NCI-H524 treated with DMSO at 0.1 percent for 48 hours (cell line): ENCODE results near the gene GAL3ST1.
"Not testable (repeated sequence)": the region's sequence is repeated elsewhere in the genome, so short reads cannot be mapped to it uniquely, and the experiment has no call there.

ENCODE experiments used
- DNase-seq: peaks from one replicate; lab custom pipeline; 2025; lab: John Stamatoyannopoulos, UW

GAL3ST1 gene, protein sequence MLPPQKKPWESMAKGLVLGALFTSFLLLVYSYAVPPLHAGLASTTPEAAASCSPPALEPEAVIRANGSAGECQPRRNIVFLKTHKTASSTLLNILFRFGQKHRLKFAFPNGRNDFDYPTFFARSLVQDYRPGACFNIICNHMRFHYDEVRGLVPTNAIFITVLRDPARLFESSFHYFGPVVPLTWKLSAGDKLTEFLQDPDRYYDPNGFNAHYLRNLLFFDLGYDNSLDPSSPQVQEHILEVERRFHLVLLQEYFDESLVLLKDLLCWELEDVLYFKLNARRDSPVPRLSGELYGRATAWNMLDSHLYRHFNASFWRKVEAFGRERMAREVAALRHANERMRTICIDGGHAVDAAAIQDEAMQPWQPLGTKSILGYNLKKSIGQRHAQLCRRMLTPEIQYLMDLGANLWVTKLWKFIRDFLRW

DNA sequence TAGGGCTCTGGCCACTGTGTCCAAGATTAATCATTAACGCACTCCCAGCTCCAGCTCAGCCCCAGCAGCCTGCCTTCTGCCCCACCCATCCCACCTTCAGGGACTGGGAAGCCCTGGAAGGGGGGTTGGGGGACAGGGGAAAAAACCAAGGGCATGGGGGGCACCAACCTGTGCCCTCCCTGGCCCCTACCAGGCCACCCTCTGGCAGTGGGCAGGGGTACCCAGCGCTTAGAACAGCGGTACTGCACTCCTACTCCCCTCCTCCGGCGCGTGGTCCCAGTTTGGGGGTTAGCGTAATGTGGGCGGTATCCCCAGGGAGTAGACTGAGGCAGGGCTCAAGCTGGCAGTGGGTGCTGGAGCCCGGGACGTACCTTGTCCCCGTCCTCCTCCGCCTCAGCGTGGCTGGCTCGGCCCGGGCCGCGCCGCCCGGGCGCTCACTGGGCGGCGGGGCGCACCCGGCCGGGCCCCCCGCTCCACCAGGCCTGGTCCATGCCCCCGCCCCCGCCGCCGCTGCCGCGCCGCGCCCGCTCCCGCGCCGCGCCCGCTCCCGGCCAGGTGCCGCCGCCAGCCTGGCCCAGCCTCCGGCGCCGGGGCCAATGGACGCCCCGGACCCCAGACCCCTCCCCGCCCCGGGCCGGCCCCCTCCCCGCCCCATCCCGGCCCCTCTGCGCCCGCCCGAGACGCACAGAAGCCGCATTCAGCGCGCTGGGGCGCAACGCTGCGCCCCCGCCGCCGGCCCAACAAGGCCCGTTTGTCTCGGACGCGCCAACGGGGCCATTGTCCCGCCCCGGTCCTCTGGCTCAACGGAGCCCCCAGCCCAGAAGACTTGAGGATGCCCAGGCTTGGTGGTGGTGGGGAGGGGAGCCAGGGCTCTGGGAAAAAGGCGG lies at the start of gene GAL3ST1:
Gene GAL3ST1, minus strand, starts transcription at position 571 of the 887 bp plus-strand sequence. CDS start 17,273 bp downstream, outside the sequence.
- no peak for DNase-seq

DNA sequence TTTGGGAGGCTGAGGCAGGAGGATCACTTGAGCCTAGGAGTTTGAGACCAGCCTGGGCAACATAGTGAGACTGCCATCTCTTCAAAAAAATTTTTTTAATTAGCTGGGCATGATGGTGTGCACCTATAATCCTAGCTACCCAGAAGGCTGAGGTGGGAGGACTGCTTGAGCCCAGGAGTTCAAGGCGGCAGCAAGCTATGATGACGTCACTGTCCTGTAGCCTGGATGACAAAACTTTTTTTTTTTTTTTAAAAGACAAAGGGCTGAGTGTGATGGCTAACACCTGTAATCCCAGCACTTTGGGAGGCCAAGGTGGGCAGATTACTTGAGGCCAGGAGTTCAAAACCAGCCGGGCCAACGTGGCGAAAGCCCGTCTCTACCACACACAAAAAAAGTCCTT lies 45.4 kb upstream of the GAL3ST1 start:
- not testable (repeated sequence) for DNase-seq

DNA sequence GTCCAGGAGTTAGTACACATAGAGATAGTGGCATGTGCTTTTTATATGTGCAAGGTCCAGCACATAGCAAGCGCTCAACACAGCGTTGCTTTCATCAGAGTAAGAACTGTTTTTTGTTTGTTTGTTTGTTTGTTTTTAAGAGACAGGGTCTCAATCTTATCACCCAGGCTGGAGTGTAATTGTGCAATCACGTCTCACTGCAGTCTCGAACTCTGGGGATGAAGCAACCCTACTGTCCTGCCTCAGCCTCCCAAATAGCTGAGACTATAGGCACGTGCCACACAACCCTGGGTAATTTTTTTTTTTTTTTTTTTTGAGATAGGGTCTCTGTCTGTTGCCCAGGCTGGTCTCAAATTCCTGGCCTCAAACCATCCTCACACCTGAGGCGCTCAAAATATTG lies 43.4 kb upstream of the GAL3ST1 start:
- no peak for DNase-seq

DNA sequence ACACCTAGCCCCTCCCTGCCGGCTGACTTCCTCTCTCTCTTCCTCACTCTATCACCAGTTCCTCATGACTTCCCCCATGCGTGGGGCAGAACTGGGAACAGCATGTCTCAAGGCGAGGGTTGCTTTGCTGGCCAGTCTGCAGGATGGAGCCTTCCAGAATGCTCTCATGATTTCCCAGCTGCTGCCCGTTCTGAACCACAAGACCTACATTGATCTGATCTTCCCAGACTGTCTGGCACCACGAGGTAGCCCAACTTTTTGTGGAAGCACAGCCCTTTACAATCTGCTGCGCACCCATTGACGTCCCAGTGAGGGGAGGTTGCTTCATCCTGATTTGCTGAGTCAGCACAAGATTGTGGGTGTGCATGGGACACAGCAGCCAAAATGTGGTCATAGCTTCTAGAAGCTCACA lies 41.1 kb upstream of the GAL3ST1 start:
- no peak for DNase-seq

DNA sequence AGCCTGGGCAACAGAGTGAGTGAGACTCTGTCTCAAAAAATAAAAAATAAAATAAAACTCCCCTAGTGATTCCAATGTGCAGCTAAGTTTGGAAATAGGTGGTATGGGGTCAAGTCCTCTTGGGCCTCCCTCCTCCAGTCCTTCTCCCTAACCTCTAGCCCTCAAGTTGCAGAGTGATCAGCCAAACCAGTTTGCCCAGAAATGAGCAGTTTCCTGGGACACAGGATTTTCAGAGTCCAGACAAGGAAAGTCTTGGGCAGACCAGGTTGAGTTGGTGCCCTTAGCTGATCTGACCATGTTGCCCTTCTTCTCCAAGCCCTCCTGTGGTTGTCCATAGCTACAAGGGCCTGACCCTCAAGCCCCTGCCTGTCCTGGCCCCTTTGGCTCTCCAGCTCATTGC lies 40.4 kb upstream of the GAL3ST1 start:
- no peak for DNase-seq

DNA sequence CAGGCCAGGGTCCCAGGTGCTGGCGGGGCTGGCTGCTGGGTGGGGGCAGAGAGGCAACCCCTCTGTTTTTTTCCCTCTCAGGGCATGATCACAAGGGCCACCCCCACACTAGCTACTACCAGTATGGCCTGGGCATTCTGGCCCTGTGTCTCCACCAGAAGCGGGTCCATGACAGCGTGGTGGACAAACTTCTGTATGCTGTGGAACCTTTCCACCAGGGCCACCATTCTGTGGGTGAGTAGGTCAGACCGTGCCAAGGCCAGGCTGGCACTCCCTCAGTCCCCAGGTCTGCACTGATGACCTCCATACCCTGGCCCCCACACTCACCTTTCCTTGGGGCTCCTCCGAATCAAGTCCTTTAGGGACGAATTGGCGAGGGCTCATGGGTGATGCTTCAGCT lies 39.8 kb upstream of the GAL3ST1 start:
- DNase-seq: no peak

DNA sequence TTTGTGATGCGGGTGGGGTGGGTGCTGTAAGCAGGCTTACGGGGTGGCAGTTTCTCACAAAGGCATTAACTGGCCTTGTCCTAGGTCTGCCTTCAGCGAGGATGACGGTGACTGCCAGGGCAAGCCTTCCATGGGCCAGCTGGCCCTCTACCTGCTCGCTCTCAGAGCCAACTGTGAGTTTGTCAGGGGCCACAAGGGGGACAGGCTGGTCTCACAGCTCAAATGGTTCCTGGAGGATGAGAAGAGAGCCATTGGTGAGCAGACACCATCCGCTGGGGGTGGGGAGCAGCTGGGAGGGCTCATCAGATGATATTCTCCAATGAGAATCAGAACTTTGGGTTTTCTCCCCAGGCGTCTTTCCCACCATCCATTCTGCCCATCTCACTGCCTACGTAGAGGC lies 38.3 kb upstream of the GAL3ST1 start:
- no peak for DNase-seq

DNA sequence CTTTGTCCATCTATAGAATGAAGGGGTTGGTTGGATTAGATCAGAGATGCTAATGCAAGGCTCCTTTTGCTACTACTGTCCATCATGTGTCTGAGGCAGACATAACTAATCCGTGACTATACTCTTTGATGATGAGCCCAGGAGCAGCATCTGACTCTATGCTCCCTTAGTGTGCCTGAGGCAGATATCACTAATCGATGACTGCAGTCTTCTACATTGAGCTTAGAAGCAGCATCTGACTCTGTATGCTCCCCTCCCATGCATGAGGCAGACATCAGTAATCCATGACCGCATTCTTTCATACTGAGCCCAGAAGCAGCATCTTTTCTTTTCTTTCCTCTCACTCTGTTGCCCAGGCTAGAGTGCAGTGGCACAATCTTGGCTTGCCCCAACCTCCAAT lies 36.7 kb upstream of the GAL3ST1 start:
- no peak for DNase-seq

DNA sequence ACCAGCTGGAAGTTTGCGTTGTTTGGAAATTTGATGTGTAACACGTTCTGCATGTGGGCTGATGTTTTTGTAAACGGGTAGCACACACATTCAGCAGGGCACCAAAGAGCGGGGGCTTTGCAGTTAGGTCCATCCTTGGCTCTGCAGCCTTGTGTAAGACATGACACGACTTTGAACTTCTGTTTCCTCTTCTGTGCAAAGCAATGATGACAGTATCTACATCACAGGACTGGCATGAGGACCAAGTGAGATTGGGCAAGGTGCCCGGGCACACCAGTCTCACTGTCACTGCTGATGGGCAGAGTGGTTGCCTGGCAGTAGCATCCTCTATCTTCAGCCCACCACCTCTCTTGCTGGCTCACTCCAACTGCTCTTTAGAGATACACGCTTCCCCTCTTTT lies 35.8 kb upstream of the GAL3ST1 start:
- no peak for DNase-seq

DNA sequence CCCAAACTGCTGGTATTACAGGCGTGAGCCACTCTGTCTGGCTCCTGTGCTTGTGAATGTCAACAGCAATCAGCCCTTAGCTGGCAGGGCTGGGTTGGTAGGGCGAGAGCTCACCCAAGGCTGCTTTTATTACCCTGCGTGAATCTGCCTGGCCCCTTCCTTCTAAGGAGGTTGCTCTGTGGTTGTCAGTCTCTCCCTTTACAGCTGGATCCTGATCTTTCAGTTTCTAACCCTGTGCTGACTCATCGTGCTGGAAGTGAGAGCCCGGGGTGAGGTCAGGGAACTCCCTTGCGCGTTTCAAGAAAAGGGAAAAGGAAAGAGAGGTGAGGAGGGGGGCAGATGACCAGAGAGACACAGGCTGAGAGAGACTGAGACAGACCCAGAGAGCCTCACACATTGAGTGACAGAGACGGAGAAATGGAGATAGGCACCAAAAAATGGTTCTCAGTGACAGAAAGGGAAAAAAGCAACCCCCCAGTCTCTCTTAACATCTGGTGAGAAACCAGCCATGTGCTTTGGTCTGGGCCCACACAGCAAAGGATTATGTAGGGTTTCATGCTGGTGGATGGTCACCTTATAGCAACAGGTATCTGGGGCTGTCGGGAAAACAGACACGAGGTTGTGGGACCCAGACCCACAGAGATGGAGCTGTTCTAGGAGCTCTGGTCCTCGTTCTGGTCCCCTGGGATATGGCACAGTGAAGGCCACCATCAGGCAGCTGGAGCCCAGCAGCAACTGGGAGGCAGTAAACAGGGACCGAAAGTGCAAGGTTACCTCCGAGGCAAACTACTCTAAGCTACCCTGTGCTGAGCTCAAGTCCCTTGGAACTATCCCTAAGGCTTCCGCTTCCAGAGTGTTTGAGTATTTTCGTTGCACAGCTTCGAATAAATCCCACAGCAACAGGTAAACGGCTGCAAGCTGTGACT lies 35.1 kb upstream of the GAL3ST1 start:
- no peak for DNase-seq

DNA sequence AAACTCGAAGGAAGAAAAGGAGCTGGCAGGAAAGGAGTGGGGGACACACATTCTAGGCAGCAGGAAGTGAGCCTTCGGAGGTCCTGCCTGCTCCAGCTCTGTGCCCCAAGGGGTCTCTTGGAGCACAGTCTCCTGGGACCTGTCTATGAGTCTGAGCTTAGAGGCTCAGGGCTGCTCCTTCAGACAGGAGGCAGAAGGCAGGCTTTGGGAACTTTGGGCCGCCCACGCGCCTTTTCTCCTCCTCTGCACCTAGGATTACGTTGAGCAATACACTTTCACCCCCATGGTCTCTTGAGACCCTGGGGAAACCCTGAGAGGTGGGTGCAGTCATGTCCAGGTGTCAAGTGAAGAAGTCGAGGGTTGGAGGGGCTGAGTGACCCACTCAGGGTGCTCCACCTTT lies 33.5 kb upstream of the GAL3ST1 start:
- DNase-seq: no peak

DNA sequence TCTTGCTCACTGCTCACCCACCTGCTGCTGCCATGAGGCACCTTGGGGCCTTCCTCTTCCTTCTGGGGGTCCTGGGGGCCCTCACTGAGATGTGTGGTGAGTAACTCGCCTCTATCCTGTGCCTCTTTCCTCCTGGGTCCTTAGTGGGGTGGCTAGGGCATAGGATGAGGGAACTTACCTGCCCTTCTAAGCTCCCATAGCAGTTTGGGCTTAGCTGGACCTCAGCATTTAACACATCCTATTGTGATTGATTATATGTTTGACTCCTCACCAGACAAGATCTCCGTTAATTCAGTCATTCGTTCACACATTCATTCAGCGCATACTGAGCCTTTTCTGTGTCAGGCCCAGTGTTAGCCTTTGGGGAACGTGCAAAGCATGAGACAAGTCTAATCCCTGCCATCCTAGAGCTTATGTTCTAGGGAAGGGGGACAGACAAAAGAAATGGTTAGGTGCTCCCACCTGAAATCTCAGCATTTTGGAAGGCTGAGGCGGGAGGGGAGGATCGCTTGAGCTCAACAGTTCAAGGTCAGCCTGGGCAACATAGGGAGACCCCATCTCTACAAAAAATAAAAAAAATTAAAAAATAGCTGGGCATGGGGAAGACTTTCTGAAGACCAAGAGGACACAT lies 33.0 kb upstream of the GAL3ST1 start:
- DNase-seq: no peak

DNA sequence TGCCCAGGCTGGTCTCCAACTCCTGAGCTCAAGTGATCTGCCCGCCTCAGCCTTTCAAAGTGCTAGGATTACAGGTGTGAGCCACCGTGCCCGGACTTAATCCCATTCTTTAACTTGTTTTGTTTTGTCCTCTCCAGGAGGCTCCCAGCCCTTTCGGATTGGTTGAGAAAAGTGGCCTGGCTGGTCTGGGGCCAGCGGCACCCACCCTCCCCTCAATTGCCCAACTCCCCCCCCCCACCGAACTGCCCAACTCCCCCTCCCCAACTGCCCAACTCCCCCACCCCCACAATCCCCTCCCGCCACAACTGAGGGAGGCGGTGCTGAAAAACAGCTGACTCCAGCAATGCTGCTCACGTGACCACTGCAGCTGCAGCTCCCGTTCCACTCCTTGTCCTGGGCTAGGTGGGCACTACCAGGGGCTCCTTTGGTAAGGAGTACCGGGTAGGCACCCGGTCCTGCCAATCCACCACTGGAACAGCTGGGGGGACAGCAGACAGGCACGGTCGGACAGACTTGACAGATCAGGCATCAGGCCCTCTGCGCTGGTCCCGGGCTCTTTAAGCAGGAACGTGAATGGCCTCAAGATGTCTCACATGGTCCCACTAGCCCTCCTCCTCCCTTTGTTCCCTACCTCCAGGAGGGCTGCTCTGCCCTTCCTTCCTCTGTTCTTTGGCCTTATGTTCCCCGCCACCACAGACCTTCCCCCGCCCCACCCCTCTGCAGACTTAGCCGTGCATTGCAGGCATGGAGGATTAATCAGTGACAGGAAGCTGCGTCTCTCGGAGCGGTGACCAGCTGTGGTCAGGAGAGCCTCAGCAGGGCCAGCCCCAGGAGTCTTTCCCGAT lies 32.2 kb upstream of the GAL3ST1 start, which contains the start of gene TCN2:
Gene TCN2, plus strand, starts transcription at position 720 of the 845 bp plus-strand sequence. CDS start 158 bp downstream, outside the sequence.
- DNase-seq: peak; percentile 27

DNA sequence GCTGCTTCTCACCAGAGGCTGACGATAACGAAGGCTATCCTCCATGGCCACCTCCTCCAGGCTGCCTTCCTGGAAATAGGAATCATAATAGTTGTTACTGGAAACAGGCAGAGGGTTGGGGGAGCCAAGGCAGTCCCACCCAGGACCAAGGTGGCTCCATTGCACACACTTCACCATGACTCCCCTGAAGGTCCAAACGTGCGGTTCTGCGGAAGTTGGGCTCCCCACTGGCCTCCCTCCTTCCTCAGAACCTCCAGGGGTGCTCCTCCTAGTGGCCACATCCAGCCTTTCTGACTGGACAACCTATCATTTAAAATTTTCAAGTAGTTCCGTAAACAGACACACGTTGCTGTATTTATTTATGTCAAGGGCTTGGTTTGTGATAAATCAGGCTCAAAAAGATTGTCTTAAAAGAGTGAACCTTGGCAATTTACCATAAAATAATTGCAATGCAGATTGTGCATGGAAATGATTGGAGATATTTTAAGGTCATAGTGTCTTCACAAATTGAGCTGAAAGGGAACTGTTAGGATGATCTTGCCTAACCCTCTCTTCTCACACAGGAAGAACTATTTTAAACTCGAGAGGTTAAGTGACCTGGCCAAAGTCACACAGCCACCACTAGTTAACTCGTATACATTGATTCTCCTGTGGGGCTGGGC lies 31.1 kb upstream of the GAL3ST1 start:
- DNase-seq: no peak

DNA sequence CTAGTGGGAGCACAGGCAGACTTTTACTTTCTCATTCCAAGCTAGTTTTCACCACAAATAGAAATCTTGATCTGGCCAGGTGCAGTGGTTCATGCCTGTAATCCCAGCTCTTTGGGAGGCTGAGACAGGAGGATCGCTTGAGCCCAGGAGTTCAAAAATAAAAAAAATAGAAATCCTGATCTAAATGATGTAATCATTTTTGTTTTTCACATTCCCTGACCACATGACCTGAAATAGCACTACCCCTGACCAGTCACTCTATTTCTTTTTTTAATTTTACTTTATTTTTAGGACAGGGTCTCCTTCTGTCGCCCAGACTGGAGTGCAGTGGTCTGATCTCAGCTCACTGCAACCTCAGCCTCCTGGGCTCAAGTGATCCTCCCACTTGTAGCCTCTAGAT lies 30.3 kb upstream of the GAL3ST1 start:
- no peak for DNase-seq

DNA sequence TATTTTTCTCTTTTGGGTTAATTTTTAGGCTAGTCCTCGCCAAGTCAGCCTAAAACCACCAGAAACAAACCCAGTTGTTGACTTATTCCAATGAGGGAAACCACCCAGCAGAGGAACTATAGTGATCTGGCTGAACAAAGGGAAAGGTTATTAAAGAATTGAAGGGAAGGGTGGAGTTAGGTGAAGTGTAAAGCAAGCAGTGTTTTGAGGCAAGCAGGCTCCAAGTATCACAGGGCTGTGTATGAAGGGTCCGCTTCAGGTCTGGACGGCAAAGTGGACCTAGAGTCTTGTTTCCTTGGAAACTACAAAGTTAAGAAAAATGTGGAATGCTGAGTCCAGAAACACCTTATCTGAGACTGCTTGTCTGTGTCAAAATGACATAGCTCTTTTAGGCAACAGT lies 29.3 kb upstream of the GAL3ST1 start:
- no peak for DNase-seq

DNA sequence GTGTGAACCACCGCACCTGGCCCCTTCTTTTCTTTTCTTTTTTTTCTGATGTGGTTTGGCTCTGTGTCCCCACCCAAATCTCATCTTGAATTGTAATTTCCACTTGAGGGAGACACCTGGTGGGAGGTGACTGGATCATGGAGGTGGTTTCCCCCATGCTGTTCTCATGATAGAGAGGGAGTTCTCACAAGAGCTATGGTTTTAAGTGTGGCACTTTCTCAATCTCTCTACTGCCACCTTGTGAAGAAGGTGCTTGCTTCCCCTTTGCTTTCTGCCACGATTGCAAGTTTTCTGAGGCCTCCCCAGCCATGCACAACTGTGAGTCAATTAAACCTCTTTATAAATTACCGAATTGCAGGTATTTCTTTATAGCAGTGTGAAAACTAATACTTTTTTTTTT lies 27.6 kb upstream of the GAL3ST1 start:
- no peak for DNase-seq

DNA sequence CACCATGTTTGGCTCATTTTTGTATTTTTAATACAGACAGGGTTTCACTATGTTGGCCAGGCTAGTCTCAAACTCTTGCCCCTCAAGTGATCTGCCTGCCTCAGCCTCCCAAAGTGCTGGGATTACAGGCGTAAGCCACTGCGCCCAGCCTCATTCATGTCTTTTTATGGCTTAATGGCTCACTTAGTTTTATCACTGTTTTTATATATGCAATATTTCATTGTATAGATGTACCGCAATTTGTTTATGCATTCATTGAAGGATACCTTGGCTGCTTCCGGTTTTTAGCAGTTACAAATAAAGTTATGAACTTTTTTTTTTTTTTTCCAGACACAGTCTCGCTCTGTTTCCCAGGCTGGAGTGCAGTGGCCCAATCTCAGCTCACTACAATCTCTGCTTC lies 27.0 kb upstream of the GAL3ST1 start:
- DNase-seq: no peak

DNA sequence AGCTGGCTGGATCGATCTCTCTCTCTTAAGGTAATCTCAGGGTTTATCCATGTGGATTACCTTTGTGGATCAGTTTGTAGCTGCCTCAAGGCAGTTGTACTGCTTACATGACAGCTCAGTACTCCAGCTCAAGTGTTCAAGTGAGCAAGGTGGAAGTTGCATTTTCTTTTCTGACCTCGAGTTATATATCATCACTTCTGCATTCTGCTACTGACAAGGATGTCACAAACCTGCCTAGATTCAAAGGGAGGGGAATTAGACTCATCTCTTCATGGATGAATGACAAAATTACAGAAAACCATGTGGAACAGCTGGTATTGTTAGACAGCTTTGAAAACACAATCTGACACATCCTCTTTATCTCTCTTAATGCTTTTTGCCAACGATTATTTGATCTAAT lies 26.5 kb upstream of the GAL3ST1 start:
- no peak for DNase-seq

DNA sequence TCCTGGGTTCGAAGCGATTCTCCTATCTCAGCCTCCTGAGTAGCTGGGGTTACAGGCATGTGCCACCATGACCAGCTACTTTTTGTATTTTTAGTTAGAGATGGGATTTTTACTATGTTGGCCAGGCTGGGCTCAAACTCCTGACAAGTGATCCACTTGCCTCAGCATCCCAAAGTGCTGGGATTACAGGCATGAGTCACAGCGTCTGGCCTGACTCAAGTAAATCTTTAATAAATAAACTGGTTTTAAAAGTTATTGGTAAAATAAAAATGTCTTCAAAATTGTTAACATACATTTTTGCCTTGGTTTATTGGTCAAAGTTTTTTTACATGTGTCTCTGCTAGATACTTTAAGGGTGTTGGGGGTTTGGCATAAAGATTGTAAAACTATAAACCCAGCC lies 24.5 kb upstream of the GAL3ST1 start:
- no peak for DNase-seq
